Mesenteric fat pad (tissue), 1 donor: ENCODE results near the gene KIAA1755. TPM values are rescaled to one million over a fixed set of nuclear protein-coding genes. Genes with fewer than 3 reads are reported as not detected.

Source experiments
- DNase-seq: peaks from one replicate; pipeline ENCODE4 v3.0.0-alpha.2; 2020; ENCODE audit warnings: low spot score
- total RNA-seq: library from RNA; stranded (reverse); fragmentation: NEBNext Ultra II Directional; extraction: Animal tissue kit (Norgen Biotek cat#: 25700); gene quantifications from one replicate; pipeline ENCODE4 v1.2.1, GENCODE V29; 2021
- donor health status: DM: yes; HTN: yes; CAD: no.

The KIAA1755 gene
- total RNA-seq, 1 donor from 2014 or later = 5.6 TPM

DNA sequence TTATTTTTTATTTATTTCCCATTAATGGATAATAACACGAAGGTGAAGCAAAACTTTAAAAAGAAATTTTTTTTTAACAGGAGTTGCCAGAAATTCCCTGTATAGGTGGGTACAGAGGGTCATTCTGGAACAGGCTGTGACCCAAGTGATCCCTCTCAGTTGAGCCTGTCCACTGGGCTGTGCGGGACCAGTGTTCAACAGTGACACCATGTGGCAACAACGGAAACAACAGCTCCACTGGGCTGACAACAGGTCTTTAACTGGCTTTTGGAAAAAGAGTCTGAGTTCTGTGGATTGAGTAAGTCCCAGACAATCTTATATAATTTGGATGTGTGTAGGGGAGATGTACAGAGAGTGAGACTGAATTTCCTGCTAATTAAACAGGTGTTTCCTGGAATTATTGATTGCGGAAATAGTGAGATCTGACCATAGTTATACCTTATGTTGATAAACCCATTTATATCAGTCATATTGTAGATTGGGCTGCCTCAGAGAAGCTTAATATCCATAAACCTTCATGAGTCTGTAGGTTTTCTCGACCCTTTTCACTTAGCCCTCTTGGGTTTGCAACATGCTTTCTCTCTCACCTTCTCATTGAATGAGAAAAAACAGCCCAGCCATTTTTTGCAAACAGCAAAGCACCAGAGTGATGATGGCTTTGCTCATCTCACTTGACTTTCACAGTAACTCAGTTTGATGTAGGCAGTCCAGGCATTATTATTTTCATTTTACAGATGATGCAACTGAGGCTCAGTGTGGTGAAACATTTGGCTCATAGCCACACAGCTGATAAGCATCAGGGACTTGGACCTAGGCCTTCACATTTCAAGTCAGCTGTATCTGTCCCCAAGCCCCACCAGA lies 17.5 kb downstream of the KIAA1755 start:
- DNase-seq = no peak

DNA sequence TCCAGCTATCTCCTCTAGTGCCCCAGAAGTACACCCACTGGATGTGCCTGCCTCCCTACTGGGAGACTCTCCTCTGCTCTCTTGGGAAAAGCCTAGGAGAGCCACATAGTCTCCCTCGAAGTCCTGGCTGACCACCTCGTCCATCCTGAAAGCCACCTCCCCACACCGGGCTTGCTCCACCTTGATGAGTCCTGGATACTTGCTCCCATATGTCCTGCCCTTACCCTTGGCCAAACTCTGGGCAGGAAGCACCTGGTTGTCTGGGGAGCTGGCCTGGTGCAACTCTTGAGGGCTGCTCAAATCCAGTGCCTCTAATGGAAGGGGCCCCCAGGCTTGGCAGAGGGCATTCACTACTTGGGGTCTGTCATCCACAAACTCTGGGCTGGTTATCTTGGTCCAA lies 19.3 kb downstream of the KIAA1755 start:
- no peak for DNase-seq

DNA sequence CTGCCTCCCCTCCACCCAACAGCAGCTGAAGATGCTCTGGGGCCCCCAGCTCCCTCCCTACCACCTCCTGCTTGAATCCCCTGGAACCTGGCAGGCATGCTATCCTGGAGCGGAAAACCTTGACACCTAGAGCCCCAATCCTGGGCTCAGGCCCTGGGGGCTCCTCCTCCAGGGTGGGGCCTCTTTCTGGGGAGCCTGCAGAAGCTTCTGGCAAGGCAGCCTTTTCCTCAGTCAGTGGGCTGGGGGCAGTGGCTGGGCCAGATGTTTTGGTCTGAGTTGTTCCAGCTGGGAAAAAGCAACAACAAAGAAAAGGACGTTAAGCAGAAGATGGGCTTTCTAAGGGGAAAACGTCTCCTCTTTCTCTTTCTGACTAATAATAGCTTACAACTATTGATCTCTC lies 21.1 kb downstream of the KIAA1755 start:
- DNase-seq = no peak

DNA sequence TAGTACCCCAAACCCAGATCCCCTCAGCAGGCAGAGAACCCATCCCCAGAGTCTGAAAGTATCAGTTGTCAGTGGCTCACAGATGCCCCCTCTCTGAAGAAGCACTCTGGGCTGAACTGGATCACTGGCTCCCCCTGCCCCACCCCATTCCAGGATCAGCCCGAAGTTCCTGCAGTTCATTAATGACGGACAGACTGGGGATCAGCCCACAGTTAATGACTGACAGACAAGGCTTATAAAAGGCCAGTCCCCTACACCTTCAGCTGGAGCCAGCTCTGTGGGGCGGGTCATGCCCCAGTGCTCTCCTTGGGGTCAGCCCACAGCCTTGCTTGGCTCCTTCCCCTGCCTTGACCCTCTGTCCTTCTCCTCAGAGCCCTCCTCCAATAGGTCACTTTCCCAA lies 21.7 kb downstream of the KIAA1755 start:
- no peak for DNase-seq

DNA sequence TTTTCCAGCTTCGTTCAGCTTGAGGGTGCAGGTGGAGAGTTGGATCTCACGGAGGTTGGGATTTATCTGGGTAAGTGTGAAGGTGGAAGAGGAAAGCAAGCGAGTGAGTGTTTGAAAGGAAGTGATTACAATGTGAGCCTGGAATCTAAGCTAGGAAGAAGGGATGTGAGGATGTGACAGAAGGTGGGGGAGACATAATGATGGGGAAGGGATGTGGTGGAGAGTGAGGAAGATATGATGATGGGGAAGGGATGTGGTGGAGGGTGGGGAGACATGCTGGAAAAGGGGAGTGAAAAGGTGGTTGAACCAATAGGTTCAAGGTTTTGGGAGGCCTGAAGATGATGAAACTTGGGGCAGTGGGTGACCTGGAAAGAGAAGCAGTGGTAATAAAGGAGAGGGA lies 23.2 kb downstream of the KIAA1755 start:
- DNase-seq = no peak

DNA sequence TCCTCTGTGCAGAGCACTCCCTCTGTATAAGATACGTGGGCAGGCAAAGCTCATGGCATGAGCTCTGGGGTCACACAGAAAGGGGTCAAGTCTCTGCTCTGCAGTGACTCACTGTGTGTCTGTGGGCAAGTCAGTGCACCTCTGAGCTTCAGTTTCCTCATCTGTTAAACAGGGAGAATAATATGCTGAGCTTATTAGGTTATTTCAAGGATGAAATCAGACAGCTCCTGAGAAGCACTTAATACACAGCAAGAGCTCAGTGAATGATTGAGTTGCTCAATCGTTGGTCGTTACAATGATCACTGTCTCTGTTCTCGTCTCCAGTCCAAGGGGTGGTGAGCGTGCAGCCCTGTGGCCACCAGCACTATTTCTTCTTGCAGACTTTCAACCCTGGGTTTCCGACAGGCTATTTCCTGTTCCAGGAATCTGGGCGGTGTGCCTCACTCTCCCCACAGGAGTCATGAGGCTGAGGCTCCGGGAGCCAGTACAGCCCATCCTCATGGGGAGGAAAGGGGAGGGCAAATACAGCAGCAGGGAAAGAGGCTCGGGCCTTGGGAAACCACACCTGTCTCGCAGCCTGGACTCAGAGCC lies 28.9 kb downstream of the KIAA1755 start:
- DNase-seq = no peak

DNA sequence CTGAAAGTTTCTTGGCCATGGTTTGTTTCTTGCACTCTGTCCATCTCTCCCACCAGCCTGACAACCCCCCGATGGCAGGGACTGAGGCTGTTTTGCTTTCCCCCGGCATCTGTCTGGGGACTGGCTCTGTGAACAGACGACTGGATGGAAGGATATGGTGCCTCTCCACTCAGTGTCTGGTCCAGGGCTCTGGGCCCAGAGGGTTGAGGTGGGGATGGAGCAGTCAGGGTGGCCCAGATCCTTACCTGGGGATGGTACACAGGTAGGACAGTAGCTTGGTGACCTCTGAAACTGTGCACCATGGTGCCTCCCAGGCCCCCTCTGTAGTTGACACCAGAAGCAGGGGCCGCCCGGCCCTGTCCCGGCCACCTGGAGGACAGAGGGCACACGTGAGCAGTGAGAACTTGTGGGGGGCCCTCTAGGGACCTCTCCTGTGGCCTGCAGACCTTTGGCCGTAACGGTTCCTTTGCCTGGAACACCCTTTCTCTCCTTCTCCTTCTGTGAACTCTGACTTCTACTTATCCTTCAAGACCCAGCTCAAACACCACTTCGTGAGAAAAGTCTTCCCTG lies 29.5 kb downstream of the KIAA1755 start:
- DNase-seq = no peak

DNA sequence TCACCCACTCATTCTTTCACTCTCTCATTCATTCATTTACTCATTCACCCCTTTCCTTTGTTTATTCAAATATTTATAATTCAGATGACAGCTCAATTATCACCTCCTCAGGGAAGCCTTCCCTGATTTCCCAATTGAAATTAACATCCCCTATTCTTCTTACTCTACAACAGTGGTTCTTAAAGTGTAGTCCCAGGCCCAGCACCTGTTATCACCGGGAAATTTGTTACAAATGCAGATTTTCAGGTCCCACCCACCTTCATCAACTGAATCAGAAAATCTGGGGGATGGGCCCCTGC lies 30.3 kb downstream of the KIAA1755 start:
- DNase-seq = no peak

DNA sequence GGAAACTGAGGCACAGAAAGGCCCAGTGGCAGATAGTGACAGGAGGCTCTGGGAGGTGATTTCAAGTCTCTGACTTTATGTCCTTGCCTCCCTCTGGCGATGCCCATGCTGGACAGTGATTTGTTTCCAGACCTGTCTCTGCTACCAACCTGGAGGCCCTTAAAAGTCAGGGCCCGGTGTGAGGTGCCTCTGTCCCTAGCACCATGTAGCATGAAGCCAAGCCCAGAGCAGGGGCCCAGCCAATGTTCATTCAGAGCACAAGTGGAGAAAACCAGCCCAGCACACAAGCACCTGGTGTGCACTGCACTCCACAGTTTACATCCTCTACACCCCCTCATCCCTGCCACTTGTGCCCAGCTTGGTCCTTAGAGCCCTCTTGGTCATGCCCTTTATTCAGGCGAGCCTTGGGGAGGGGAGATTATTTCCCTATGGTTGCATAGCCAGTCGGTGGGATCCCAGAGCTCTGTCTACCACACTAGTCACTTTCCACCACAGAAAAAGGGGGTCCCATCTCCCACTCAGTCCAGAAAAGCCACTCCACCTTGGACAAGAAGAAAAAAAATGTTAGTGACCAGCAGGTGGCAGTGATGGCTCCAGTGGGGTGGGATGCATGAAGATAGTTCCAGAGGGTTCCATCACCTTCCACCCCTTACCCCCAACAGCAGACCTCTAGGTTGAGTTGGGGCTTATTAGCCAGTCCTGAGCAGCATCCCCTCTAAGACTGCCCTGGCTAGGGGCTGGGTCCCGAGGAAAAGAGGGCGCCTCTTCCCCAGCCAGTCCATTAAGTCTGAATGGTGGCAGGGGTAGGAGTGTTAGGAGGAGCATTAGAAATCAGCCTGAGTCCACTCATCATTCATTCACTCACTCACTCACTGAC lies 30.9 kb downstream of the KIAA1755 start:
- DNase-seq = no peak

DNA sequence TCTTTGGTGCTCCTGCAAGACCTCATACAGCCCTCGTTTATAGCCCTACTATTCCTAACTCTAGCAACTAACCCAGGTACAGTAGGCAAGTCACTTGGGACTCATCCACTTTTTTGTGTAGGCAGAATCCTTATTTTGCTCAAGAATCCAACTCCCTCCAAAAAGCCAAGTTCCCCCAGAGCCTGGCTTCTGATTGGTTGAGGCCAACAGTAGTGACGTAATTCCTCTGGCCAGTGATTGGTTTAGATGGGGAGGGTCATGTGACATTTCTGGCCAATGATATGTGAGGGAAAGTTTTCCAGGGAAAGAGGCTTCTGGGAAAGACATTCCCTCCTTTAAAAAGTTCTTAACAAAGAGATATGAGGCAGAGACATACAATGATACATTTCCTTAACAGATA lies 32.1 kb downstream of the KIAA1755 start:
- DNase-seq = no peak

DNA sequence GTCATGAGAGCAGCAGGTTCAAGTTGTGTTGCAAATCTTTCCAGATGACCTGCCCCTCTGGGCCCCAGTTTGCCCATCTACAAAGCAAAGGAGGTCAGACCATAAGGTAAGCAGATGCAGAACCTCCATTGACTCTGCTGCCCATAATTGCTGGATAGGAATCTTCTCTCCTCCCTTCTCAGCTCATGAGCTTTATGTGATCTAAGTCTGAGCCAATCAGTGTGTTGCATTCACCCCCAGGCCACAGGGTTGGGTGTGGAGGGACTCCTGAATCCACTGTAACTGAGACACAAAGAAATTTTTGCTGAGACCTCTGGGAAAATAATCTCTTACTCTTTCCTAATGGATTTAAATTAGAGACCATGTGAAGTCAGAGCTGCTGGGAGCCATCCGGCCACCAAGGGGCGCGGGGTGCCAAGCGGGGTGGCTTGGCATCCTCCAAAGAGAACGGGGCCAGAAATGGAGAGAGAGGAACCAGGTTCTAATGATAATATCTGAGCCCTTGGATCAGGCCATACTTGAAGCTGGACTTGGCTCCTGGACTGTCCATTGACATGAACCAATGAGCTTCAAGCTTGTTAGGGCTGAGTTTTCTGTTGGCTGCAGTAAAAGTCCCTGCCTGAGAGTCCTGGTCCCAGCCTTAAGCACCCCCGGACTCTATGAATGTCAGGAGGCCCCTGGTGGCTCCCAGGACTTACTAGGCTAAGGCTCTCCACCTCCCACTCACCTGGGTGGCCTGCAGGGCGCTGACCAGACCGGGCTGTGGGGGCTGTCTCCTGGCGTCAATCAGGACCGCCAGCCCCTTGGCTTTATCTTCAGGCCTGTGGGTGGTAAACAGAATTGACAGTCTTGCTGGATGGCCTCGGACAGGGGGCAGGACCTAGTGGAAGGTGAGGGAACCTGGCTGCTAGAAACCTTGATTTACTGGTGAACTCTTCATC lies 32.8 kb downstream of the KIAA1755 start:
- no peak for DNase-seq

DNA sequence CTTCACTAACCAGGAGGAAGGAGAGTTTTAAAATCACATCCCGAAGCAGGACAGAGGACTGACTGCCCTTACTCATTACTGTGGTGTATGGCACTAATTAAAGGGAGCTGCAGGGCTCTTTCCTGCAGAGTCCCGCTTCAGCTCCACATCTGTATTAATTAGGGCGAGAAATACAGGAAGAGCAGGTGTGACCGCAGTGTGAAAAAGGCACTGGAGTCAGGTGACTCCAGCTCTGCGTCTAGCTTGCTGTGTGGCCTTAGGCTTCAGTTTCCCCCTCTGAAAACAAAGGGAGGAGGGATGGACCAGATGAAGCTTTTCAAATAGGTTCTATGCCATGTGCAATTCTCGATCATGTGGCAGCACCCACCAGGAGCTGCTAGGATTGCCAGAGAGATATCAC lies 34.0 kb downstream of the KIAA1755 start:
- no peak for DNase-seq

DNA sequence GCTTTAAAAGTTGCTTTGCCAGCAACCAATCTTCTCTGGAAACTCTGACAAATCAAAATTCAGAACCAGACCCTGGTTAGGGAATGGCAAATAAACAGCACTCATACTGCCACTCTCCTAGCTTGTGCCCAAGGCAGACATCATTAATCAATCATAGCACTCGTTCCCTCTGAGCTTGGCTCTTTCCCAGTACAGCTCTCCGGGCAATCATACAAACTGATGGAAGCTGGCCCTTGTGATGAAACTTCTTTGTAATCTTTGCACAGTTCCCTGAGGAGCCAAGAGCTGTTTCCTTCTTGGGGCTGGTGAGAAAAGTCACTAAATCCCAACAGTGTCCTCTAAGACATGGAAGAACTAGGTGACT lies 34.7 kb downstream of the KIAA1755 start:
- DNase-seq = no peak

DNA sequence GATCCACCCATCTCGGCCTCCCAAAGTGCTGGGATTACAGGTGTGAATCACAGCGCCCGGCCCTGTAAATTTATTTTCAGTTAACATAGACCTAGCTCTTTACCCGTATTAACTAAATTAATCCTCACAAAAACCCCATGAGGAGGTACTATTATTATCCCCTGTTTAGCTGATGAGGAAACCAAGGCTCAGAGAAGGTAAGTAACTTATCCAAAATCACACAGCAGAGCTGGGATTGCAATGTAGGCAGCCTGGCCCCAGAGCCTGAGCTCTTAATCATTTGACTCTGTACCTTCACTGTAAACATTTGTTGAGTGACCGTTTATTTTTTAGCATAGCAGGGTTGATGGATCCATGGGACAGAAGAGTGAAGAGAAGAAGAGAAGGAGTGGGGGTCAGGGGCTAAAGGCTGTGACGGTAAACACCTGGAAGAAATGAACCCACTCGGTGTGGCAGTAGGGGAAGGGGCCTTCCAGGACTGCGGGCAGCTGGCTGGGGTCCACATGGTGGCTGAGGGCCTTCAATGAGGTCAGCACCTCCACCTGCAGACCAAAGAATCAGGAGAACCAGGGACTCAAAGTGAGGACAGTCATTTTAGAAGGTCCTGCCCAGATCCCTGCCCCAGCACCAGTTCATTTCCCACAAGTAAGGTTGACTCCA lies 35.2 kb downstream of the KIAA1755 start:
- DNase-seq = no peak

DNA sequence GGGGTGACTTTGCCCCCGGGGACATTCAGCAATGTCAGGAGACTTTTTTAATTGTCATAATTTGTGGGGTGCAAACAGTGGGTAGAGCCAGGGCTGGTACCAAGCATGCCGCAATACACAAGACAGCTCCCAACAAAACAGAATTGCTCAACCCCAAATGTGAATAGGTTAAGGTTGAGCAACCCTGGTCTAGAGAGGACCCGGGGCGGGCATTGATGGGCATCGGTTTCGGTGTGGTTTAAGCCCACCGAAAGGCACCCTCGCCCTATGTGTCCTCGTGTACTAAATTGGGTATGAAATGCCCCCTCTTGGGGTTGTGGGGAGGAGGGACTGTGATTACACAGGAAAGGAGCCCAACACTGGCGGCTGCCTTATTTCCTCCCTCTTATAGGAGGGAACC lies 36.0 kb downstream of the KIAA1755 start:
- DNase-seq = no peak

DNA sequence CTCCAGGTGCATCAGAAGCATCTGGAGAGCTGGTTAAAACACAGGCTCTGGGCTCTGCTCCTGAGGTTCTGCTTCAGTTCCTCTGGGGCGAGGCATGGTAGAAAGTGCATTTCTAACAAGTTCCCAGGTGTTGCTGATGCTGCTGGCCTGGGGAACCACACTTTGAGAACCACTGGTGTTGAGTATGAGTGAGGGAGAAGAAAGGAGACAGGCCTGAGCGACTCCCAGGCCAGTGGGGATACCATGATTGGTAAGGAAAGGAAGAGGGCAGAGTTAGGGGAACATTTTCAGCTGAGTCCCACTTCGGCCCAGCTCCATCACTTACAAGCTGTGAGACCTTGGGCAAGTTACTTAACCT lies 36.8 kb downstream of the KIAA1755 start:
- no peak for DNase-seq

DNA sequence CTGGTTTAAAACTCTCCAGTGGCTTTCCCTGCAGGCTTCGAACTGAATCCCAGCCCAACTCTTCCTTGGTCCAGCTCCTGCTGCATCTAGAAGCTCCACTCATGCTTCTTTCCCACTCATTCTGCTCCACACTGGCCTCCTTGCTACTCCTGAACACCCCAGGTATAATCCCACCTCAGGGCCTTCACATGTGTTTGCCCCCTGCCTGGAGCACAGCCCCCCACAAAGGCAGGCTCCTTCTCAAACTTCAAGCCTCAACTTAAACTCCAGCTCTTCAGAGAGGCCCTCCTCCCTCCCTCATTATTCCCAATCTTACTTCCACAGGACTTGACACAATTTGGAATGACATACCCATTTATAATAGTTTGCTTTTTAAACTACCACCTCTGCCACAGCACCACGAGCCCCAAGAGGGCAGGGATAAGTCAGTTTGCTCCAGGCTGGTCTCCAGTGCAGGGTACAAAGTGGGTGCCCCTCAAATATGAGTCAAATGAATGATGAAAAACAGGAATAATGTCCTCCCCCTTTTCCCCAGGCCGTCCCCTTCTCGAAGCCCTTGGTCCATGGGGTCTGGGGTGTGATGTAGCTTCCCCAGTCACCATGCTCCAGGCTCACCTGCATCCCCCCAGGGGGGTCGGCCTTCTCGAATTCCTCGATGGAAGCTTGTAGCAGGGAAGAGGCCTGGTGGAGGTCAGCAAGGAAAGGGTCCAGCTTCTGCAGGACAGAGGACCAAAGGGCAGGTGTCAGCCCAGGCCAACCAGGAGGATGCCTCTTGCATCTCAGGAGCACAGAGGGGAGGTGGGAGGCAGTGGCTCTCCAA lies 37.4 kb downstream of the KIAA1755 start:
- DNase-seq = no peak

DNA sequence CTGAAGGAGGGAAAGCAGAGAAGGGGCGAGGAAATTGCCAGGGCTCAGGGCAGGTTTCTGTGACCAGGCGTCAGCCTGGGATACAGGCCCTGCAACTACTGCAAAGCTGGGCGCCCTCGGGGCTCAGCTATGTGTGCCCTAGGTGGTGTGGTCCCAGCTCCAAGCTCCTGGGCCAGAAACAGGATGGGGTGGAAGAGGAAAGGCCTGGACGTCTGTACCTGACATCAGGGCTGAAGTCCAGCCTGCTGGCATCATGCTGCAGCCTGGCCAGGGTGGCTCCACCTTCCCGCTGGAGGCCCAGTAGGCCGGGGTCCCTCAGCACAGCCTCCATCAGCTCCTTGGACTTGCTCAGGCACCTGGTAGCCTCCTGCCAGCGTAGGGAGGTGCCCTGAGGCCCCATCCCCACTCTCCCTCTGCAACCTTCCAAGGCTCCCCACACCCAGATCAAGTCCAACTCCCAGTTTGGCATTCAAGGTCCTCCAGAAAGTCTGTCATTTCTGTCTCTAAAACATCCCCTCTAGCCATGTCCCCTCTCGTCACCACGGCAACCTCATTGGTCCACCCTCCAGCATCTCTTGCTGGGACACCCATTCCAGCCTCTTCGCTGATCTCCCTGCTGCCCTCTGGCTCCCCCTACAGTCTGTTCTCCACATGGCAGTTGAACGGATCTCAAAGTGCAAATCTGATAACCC lies 38.2 kb downstream of the KIAA1755 start:
- DNase-seq = no peak

DNA sequence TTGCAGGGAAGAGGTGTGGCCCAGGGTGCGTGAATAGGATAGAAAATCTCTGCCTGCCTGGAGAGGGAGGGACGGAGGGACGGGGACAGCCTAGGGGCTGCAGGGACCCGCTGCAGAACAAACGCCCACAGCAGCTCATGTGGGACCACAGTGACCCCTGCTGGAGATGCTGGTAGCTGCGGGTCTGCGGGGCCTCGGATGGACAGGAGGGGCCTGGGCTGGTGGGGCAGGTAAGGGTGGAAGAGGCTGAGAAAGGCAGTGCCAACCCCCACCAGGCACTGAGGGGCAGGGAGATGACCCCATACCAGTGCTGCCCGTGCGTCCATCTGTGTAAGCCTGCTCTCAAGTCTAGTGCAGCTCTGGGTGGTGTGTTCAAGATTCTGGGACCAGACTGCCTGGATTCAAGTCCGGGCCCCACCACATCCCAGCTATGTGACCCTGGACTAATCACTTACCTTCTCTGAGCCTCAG lies 39.4 kb downstream of the KIAA1755 start:
- DNase-seq = no peak
